ENCODE data around the gene ALOX15B. TPM values are rescaled to one million over a fixed set of nuclear protein-coding genes. Genes with fewer than 3 reads are reported as not detected.
"Not testable (repeated sequence)": the region's sequence is repeated elsewhere in the genome, so short reads cannot be mapped to it uniquely, and the experiment has no call there.

Gene ALOX15B
- polyA plus RNA-seq, 3 donors, result 0.62 to 1.2 (median 1.1) TPM

- DNase-seq (ENCODE audit: low read depth in 3 of 3, low spot score in 2 of 3), result no peak
Measured at GRCh38 chr17:8059131-8059530, 20.3 kb downstream of the ALOX15B start.

GRCh38 chr17:8060274-8060673, 21.4 kb downstream of the ALOX15B start:
- no peak for DNase-seq (ENCODE audit: low read depth in 3 of 3, low spot score in 2 of 3)

GRCh38 chr17:8061851-8062250, 23.0 kb downstream of the ALOX15B start:
- not testable (repeated sequence) for DNase-seq (ENCODE audit: low read depth in 3 of 3, low spot score in 2 of 3)

- no peak for DNase-seq (ENCODE audit: low read depth in 3 of 3, low spot score in 2 of 3)
Measured at GRCh38 chr17:8062435-8062806, 23.6 kb downstream of the ALOX15B start.

GRCh38 chr17:8062807-8063483, 24.1 kb downstream of the ALOX15B start:
- DNase-seq (ENCODE audit: low read depth in 3 of 3, low spot score in 2 of 3), result no peak

- DNase-seq (ENCODE audit: low read depth in 3 of 3, low spot score in 2 of 3), result no peak
Measured at GRCh38 chr17:8063761-8064534, 25.1 kb downstream of the ALOX15B start.

GRCh38 chr17:8064561-8065019, 25.7 kb downstream of the ALOX15B start:
- DNase-seq (ENCODE audit: low read depth in 3 of 3, low spot score in 2 of 3), result no peak

GRCh38 chr17:8066841-8067775, 28.2 kb downstream of the ALOX15B start:
- no peak for DNase-seq (ENCODE audit: low read depth in 3 of 3, low spot score in 2 of 3)

- no peak for DNase-seq (ENCODE audit: low read depth in 3 of 3, low spot score in 2 of 3)
Measured at GRCh38 chr17:8067806-8068205, 28.9 kb downstream of the ALOX15B start.

- DNase-seq (ENCODE audit: low read depth in 3 of 3, low spot score in 2 of 3), result no peak
Measured at GRCh38 chr17:8068736-8069586, 30.1 kb downstream of the ALOX15B start.

GRCh38 chr17:8069587-8069860, 30.7 kb downstream of the ALOX15B start:
- DNase-seq (ENCODE audit: low read depth in 3 of 3, low spot score in 2 of 3), result no peak

GRCh38 chr17:8071496-8071895, 32.6 kb downstream of the ALOX15B start:
- no peak for DNase-seq (ENCODE audit: low read depth in 3 of 3, low spot score in 2 of 3)

- DNase-seq (ENCODE audit: low read depth in 3 of 3, low spot score in 2 of 3), result no peak
Measured at GRCh38 chr17:8072341-8072728, 33.5 kb downstream of the ALOX15B start.

GRCh38 chr17:8072729-8073461, 34.0 kb downstream of the ALOX15B start:
- no peak for DNase-seq (ENCODE audit: low read depth in 3 of 3, low spot score in 2 of 3)

GRCh38 chr17:8073627-8074484, 35.0 kb downstream of the ALOX15B start:
- no peak for DNase-seq (ENCODE audit: low read depth in 3 of 3, low spot score in 2 of 3)

GRCh38 chr17:8074554-8074953, 35.7 kb downstream of the ALOX15B start:
- DNase-seq (ENCODE audit: low read depth in 3 of 3, low spot score in 2 of 3), result no peak

- DNase-seq (ENCODE audit: low read depth in 3 of 3, low spot score in 2 of 3), result no peak
Measured at GRCh38 chr17:8075081-8075480, 36.2 kb downstream of the ALOX15B start.

- DNase-seq (ENCODE audit: low read depth in 3 of 3, low spot score in 2 of 3), result no peak
Measured at GRCh38 chr17:8075574-8076342, 36.9 kb downstream of the ALOX15B start.

Measured in right renal cortex interstitium (tissue), 3 donors.